ENCODE results near the gene PEF1.

Gene PEF1

GRCh38 chr1:31644560-31645273, at the start of gene PEF1:
TSS of gene PEF1 (minus strand) at chr1:31644876. CDS start at chr1:31644864, 12 bp downstream.
- peak; percentile 97 for DNase-seq

GRCh38 chr1:31693231-31693630, 48.6 kb upstream of the PEF1 start:
- no peak for DNase-seq

GRCh38 chr1:31691951-31692350, 47.3 kb upstream of the PEF1 start:
- DNase-seq = no peak

GRCh38 chr1:31691446-31691845, 46.8 kb upstream of the PEF1 start:
- no peak for DNase-seq

GRCh38 chr1:31690921-31691320, 46.2 kb upstream of the PEF1 start:
- DNase-seq = no peak

GRCh38 chr1:31689854-31690253, 45.2 kb upstream of the PEF1 start:
- peak; percentile 15 for DNase-seq

GRCh38 chr1:31689379-31689778, 44.7 kb upstream of the PEF1 start:
- DNase-seq = no peak

- no peak for DNase-seq
Observed at GRCh38 chr1:31688233-31688918, 43.7 kb upstream of the PEF1 start.

DNA sequence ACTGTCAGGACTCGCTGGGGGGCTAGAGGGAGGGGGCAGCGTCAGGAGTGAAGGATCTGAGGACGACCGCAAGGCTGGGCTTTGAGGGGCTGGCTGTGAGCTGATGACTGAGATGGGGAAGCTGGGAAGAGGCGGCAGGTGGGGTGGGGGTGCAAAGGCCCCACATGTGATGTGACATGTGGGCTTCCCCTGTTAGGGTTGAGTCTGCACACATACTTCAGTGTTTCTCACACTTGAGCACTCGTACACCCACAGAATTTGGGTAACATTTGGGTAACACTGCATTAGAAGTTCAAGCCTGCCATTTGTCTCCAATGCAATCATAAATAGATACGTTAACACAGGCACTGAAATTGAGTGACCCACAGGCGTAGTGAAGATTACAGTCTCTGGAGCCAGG, 42.9 kb upstream of the PEF1 start:
- no peak for DNase-seq

DNA sequence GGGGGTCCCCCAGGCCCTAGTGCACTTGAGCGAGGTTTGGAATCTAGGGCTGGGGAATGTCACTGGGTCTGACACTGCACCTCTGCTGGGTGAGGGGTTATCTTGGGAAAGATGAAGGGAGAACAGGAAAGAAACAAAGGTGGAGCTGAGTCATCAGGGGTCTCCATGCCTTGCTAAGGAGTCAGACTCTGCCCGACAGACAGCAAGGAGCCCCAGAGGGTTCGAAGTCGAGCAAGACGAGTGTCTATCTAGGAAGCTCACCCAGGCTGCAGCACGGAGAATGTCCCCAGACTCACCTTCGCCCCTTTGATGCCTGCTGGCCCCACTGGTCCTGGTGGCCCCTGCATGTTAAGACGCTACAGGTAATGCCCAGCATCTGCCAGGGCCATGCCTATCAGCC, 41.1 kb upstream of the PEF1 start:
- DNase-seq = no peak

DNA sequence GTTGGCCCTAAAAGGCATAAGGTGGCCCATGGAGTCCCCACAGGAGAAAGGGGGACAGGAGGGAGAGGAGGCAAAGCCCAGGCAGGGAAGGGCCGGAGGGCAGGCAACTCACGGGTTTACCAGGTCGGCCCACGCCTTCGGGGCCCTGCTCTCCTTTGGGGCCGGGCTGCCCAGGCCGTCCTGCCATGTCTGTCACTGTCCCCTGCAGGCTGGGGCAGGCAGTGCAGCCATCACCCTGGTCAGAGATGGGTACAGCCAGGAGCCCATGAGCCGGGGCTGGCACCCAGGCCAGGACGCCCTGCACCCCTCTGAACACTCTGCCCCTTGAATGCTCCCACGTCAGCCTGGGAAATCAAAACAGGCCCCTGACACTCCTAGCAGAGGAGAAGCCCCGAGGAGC, 39.3 kb upstream of the PEF1 start:
- DNase-seq = no peak

- DNase-seq = no peak
Observed at GRCh38 chr1:31681415-31681814, 36.7 kb upstream of the PEF1 start.

GRCh38 chr1:31679676-31680230, 35.1 kb upstream of the PEF1 start:
- DNase-seq = no peak

DNA sequence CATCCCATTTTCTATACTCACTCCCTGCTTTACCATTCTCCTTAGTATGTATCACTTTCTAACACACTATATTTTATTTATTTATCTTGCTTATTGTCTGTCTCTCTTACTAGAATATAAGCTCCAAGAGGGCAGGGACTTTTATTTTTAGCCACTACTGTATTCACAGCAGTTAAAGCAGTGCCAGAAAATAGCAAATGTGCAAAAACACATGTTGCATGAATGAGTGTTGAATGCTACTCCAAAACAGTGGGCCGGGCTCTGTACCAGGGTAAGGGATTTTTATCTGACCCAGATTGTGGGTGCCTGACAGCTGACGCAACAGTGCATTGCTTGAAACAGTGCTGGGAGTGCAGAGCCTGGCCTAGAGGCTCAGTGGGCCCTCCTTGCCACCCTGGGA, 34.4 kb upstream of the PEF1 start:
- no peak for DNase-seq

GRCh38 chr1:31678681-31679080, 34.0 kb upstream of the PEF1 start:
- DNase-seq = no peak

GRCh38 chr1:31677949-31678348, 33.3 kb upstream of the PEF1 start:
- DNase-seq = no peak

DNA sequence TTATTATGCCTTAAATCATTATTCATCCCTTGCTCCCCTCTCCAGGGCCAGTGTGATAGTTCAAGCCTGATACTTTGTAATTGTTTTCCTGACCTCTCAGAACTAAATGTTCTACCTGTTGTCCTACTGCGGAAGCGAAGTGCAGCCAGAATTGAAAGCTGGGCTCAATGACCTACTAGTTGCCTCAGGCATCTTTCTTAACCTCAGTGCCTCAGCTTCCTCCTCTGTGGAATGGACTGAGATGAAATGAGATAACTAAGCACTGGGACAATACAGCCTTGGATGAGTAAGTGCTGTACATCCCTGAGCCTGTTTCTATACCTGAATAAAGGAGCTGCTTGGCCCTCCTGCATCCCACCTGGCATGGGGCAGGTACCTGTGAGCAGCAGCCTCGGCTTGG, 32.7 kb upstream of the PEF1 start:
- DNase-seq = no peak

- no peak for DNase-seq
Observed at GRCh38 chr1:31675756-31676155, 31.1 kb upstream of the PEF1 start.

DNA sequence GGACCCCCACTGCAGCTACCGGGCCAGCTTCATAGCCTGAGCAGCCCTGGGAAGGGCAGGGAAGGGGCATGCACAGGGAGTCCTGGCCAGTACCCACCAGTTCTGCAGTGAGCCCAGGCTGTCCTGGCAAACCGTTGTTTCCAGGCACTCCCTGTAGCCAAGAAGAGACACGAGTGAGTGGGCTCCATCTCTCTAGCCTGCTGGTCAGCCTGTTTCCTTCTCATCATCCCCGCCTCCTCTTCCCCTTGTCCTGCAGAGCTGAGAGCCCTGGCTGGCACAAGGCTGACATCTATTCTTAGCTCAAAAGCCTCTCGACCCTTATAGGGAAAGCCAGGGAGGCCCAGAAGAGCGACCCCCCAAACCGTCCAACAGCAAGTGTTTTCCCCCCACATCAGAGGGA, 30.5 kb upstream of the PEF1 start:
- no peak for DNase-seq

GRCh38 chr1:31674626-31675025, 29.9 kb upstream of the PEF1 start:
- no peak for DNase-seq

DNA sequence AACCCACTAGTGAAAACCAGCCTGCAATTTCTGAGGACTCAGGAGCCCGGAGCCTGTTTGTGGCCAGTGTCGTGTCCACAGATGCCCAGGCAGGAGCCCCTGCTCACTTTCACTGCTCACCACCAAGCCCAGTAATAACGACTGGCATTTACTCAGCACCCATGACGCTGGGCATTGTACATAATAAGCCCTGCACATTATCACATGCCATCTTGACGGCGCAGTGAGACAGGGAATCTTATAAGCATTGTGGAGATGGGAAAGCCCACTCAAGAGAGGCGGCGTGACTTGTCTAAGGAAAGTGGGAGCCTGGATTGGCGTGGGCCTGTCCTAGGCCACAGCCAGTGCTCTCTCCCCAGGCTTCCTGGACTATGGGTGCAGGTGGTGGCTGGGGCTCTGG, 28.8 kb upstream of the PEF1 start:
- DNase-seq = no peak

GRCh38 chr1:31672986-31673385, 28.3 kb upstream of the PEF1 start:
- DNase-seq = no peak

- no peak for DNase-seq
Observed at GRCh38 chr1:31671561-31672201, 27.0 kb upstream of the PEF1 start.

DNA sequence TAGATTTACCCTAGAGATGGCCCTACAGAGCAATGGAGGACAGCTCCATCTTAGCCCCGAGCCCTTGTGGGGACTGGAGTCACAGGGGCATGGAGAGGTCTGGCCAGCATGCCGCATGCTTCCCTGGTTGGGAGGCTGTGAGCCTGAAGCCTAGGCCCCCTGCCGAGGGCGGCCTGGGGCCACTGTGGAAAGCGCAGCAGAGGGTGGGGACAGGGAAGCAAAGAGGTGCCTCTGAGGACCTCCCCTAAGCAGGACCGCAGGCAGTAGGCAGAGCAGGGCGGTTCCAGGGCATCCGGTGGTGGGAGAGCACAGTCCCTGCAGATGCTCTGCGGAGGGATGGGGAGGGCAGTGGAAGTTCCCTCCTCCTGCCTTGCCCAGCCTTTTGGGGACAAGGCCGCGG, 26.5 kb upstream of the PEF1 start:
- DNase-seq = no peak
